ENCODE measurements around the gene HLA-DOB.

HLA-DOB gene

GRCh38 chr6:32816746-32817204 lies at the start of gene HLA-DOB:
HLA-DOB (minus strand) TSS chr6:32817002; CDS start chr6:32816951, 51 bp downstream.
- DNase-seq, result no peak

GRCh38 chr6:32865724-32866443 lies 49.1 kb upstream of the HLA-DOB start:
- no peak for DNase-seq

- no peak for DNase-seq
Measured at GRCh38 chr6:32862725-32863124, 45.9 kb upstream of the HLA-DOB start.

- DNase-seq, result no peak
Measured at GRCh38 chr6:32860674-32861073, 43.9 kb upstream of the HLA-DOB start.

GRCh38 chr6:32858194-32858593 lies 41.4 kb upstream of the HLA-DOB start:
- DNase-seq, result no peak

GRCh38 chr6:32857156-32857891 lies 40.5 kb upstream of the HLA-DOB start:
- DNase-seq, result no peak

- no peak for DNase-seq
Measured at GRCh38 chr6:32855467-32856174, 38.8 kb upstream of the HLA-DOB start.

GRCh38 chr6:32854376-32855178 lies 37.8 kb upstream of the HLA-DOB start:
- DNase-seq, result no peak

- DNase-seq, result peak; percentile 62
Measured at GRCh38 chr6:32853541-32854375, 37.0 kb upstream of the HLA-DOB start, which contains the start of the genes PSMB9 and TAP1. PSMB9 (plus strand) TSS chr6:32854192; CDS start chr6:32854230, 38 bp downstream. TAP1 (minus strand) TSS chr6:32853704; CDS start chr6:32853636, 68 bp downstream.

- no peak for DNase-seq
Measured at GRCh38 chr6:32852844-32853540, 36.2 kb upstream of the HLA-DOB start.

GRCh38 chr6:32852018-32852843 lies 35.4 kb upstream of the HLA-DOB start:
- no peak for DNase-seq

- no peak for DNase-seq
Measured at GRCh38 chr6:32851025-32851424, 34.2 kb upstream of the HLA-DOB start.

GRCh38 chr6:32849126-32849525 lies 32.3 kb upstream of the HLA-DOB start:
- no peak for DNase-seq

- DNase-seq, result no peak
Measured at GRCh38 chr6:32847795-32848194, 31.0 kb upstream of the HLA-DOB start.

- no peak for DNase-seq
Measured at GRCh38 chr6:32847004-32847403, 30.2 kb upstream of the HLA-DOB start.

- DNase-seq, result no peak
Measured at GRCh38 chr6:32845384-32845884, 28.6 kb upstream of the HLA-DOB start.

GRCh38 chr6:32844839-32845383 lies 28.1 kb upstream of the HLA-DOB start:
- DNase-seq, result no peak

- no peak for DNase-seq
Measured at GRCh38 chr6:32843979-32844838, 27.4 kb upstream of the HLA-DOB start, which contains the start of gene PSMB8. PSMB8 (minus strand) TSS chr6:32844047; CDS start chr6:32843996, 51 bp downstream.

Data from cortex of kidney (tissue), 1 donor.